Peyer's patch (tissue), 4 donors: ENCODE results near the gene CD79A.

ENCODE experiments used
- POLR2A ChIP-seq, 2 donors: fragments of 450-650 bp; IDR thresholded peaks; one replicate each; pipeline ENCODE4 v1.5.1; 2017; ENCODE audit warnings: antibody characterized with exemption in 2 of 2, mild to moderate bottlenecking in 2 of 2, moderate library complexity in 2 of 2
- TF ChIP-seq, protein P1 (sequence below), 6 experiments: fragments of 450-650 bp in 4 of 6; fragments of 200-600 bp in 2 of 6; sonication (generic) in 1 of 6; IDR thresholded peaks; one replicate each; pipeline ENCODE4 v1.5.1; 2017 to 2019; ENCODE audit warnings: antibody characterized with exemption in 6 of 6, mild to moderate bottlenecking in 3 of 6, moderate library complexity in 1 of 6

DNA sequence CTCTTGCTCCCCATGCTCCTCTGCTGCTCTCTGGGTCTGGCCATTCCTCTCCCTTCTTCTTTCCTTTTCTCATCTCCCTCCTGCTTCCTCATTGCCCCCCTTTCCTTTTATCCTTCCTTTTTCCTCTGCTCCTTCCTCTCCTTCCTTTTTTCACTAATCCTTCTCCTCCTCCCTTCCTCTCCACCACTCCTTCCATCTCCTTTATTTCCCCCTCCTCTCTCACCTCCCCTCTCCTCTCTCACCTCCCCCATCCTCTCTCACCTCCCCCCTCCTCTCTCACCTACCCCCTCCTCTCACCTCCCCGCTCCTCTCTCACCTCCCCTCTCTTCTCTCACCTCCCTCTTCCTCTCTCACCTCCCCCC lies 19.5 kb downstream of the CD79A start:
- TF ChIP-seq, protein P1, sequence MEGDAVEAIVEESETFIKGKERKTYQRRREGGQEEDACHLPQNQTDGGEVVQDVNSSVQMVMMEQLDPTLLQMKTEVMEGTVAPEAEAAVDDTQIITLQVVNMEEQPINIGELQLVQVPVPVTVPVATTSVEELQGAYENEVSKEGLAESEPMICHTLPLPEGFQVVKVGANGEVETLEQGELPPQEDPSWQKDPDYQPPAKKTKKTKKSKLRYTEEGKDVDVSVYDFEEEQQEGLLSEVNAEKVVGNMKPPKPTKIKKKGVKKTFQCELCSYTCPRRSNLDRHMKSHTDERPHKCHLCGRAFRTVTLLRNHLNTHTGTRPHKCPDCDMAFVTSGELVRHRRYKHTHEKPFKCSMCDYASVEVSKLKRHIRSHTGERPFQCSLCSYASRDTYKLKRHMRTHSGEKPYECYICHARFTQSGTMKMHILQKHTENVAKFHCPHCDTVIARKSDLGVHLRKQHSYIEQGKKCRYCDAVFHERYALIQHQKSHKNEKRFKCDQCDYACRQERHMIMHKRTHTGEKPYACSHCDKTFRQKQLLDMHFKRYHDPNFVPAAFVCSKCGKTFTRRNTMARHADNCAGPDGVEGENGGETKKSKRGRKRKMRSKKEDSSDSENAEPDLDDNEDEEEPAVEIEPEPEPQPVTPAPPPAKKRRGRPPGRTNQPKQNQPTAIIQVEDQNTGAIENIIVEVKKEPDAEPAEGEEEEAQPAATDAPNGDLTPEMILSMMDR (IDR thresholded peaks at IDR 0.05), result no peak
- no peak for TF ChIP-seq POLR2A (IDR thresholded peaks at IDR 0.05)
